ENCODE measurements around the gene PRTFDC1.

- TF ChIP-seq NFRKB (IDR thresholded peaks at IDR 0.05) = no peak
- no peak for TF ChIP-seq RFXANK (CRISPR knock-in tag; IDR thresholded peaks at IDR 0.05)
- no peak for TF ChIP-seq KLF16 (CRISPR knock-in tag; IDR thresholded peaks at IDR 0.05)
- TF ChIP-seq FOXA1 (IDR thresholded peaks at IDR 0.05) = no peak
- TF ChIP-seq FOXA1 (CRISPR knock-in tag; IDR thresholded peaks at IDR 0.05) = no peak
- TF ChIP-seq FOXP1 (IDR thresholded peaks at IDR 0.05) = no peak
- no peak for TF ChIP-seq FOXP1 (CRISPR knock-in tag; IDR thresholded peaks at IDR 0.05)
- no peak for TF ChIP-seq MBD4 (IDR thresholded peaks at IDR 0.05; ENCODE audit: borderline replicate concordance, low read length)
- TF ChIP-seq TAF1 (CRISPR knock-in tag; IDR thresholded peaks at IDR 0.05) = no peak
- TF ChIP-seq, protein P1, sequence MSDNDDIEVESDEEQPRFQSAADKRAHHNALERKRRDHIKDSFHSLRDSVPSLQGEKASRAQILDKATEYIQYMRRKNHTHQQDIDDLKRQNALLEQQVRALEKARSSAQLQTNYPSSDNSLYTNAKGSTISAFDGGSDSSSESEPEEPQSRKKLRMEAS (IDR thresholded peaks at IDR 0.05) = no peak
- TF ChIP-seq ARHGAP35 (CRISPR knock-in tag; IDR thresholded peaks at IDR 0.05; ENCODE audit: borderline replicate concordance) = no peak
- no peak for TF ChIP-seq KLF9 (CRISPR knock-in tag; IDR thresholded peaks at IDR 0.05; ENCODE audit: low read depth)
These were observed 80.2 kb downstream of the PRTFDC1 start for GRCh38 chr10:24872049-24872789.
